Duodenal mucosa (tissue), 2 donors: ENCODE results near the gene SMAD9.
"Not testable (repeated sequence)": the region's sequence is repeated elsewhere in the genome, so short reads cannot be mapped to it uniquely, and the experiment has no call there.

Source experiments
- H3K27ac ChIP-seq: one replicate; pipeline ENCODE4 v1.7.0; 2013; ENCODE audit warnings: low read depth, low read length
- H3K27me3 ChIP-seq, 2 donors: one replicate each; pipeline ENCODE4 v1.7.0; 2013; ENCODE audit warnings: low read length in 2 of 2, control low read depth in 1 of 2; ENCODE audit not compliant: insufficient read depth in 2 of 2, control insufficient read depth in 1 of 2
- H3K36me3 ChIP-seq, 2 donors: one replicate each; pipeline ENCODE4 v1.7.0; 2013; ENCODE audit warnings: low read length in 2 of 2, control low read depth in 1 of 2; ENCODE audit not compliant: insufficient read depth in 2 of 2, control insufficient read depth in 1 of 2
- H3K4me1 ChIP-seq, 2 donors: one replicate each; pipeline ENCODE4 v1.7.0; 2013; ENCODE audit warnings: low read length in 2 of 2, control low read depth in 1 of 2; ENCODE audit not compliant: insufficient read depth in 2 of 2, control insufficient read depth in 1 of 2
- H3K4me3 ChIP-seq, 2 donors: one replicate each; pipeline ENCODE4 v1.7.0; 2013; ENCODE audit warnings: low read length in 2 of 2, low read depth in 1 of 2
- H3K9ac ChIP-seq, 2 donors: one replicate each; pipeline ENCODE4 v1.7.0; 2013; ENCODE audit warnings: low read length in 2 of 2, low read depth in 1 of 2
- H3K9me3 ChIP-seq, 2 donors: one replicate each; pipeline ENCODE4 v1.7.0; 2013; ENCODE audit warnings: low read length in 2 of 2, control low read depth in 1 of 2; ENCODE audit not compliant: control insufficient read depth in 1 of 2

SMAD9 gene

GRCh38 chr13:36887758-36888521 lies 32.1 kb downstream of the SMAD9 start:
- Histone ChIP-seq H3K4me1 (no peaks in the 10 kb centered on the region), H3K4me3 (peak overlapping the region in 1 of 2 donors; percentile 4), H3K27me3 (no peaks in the 10 kb centered on the region), H3K9me3 (no peaks in the 10 kb centered on the region), H3K9ac (no peak overlapping the region), H3K27ac (no peak overlapping the region), H3K36me3 (no peaks in the 10 kb centered on the region)

DNA sequence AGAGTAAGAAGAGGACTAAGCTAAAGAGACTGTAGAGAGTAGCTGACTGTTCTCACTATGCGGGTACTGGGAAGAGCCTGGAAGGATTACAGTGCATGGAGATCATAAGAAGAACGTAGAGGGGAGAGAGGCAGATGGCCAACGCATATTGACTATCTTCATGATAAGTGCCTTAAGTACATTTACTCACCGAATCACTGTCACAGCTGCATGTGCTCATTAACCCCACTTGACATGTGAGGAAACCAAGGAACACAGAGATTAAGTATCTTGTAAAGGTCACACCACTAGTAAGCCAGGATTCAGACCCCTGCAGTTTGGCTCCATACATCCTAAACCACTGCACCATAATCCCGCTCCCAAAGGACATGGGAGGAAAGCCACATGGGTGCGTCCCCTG lies 34.1 kb downstream of the SMAD9 start:
- Histone ChIP-seq H3K4me1 (no peaks in the 10 kb centered on the region), H3K4me3 (no peak overlapping the region), H3K9ac (no peak overlapping the region), H3K27me3 (no peaks in the 10 kb centered on the region), H3K27ac (no peak overlapping the region), H3K36me3 (no peaks in the 10 kb centered on the region), H3K9me3 (no peaks in the 10 kb centered on the region)

DNA sequence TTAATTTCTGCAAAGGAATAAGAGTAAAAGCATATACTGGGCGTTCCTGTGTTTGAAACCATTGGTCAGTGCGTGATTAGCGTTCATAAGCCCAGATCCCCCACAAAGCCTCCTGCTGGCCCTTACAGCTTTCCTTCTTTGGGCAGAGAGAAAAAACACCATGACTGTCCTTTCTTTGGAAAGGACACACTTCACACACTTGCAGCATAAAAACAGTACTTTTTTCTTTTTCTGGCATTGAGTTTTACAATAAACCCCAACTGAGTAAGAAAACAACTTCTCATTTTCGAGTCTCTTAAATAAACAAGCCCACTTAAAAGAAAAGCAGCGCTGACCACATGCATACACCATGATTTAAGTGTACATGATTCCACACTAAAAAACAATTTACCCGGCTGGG lies 35.8 kb downstream of the SMAD9 start:
- Histone ChIP-seq H3K27me3 (no peaks in the 10 kb centered on the region), H3K36me3 (no peaks in the 10 kb centered on the region), H3K27ac (no peak overlapping the region), H3K9ac (no peak overlapping the region), H3K4me1 (no peaks in the 10 kb centered on the region), H3K4me3 (no peak overlapping the region), H3K9me3 (no peaks in the 10 kb centered on the region)

GRCh38 chr13:36883824-36884223 lies 36.2 kb downstream of the SMAD9 start:
- no peaks in the 10 kb centered on the region for H3K9me3 ChIP-seq
- H3K27me3 ChIP-seq: no peaks in the 10 kb centered on the region
- H3K4me3 ChIP-seq: no peak overlapping the region
- H3K9ac ChIP-seq: no peak overlapping the region
- no peaks in the 10 kb centered on the region for H3K36me3 ChIP-seq
- H3K27ac ChIP-seq: no peak overlapping the region
- no peaks in the 10 kb centered on the region for H3K4me1 ChIP-seq

GRCh38 chr13:36883392-36883791 lies 36.6 kb downstream of the SMAD9 start:
- H3K9me3 ChIP-seq, H3K36me3 ChIP-seq, H3K27ac ChIP-seq, H3K27me3 ChIP-seq, H3K4me3 ChIP-seq, H3K9ac ChIP-seq, H3K4me1 ChIP-seq: not testable (repeated sequence)

DNA sequence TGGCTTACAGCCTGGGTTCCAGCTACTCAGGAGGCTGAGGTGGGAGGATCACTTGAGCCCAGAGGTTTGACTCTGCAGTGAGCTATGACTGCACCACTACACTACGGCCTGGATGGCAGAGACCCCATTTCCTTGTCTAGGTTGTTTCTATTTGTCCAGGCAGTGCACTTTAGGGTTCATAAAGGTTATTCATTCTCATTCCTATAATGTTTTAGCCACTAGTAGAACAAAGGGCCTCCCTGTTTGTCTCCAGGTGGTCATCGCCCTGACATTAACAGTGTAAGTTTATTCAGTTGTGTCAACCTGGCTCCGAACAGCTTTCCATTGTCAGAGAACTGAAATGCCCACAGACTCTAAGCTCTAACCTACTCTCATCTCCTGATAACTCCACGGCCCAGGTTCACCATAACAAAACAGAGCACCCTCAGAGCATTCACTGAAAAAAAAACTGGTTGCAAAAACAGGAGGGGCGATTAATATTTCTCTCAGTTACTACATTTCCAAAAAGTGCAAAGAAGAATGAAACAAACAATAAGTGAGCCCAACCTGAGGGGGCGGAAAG lies 37.1 kb downstream of the SMAD9 start:
- Histone ChIP-seq H3K27ac (no peak overlapping the region), H3K4me3 (no peak overlapping the region), H3K9me3 (no peaks in the 10 kb centered on the region), H3K4me1 (no peaks in the 10 kb centered on the region), H3K27me3 (no peaks in the 10 kb centered on the region), H3K9ac (no peak overlapping the region), H3K36me3 (no peaks in the 10 kb centered on the region)

DNA sequence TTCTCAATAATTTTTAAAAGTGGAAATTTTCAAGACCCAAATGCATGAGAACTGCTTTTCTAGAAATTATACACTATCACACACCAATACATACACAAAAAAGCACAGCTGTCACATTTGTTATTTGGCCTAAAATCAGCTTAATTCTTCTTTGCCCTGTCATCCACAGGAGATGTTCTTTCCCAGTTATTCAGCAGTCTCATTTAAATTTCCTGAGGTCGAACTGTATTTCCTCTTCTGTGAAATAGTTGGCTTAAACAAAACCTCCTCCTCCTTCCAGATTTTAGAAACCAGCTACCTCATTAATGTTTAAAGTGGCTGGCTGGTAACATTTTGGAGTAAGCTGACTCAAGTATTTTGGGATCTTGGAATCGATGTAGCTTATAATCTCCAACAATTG lies 39.1 kb downstream of the SMAD9 start:
- Histone ChIP-seq H3K36me3 (no peaks in the 10 kb centered on the region), H3K27me3 (no peaks in the 10 kb centered on the region), H3K9ac (no peak overlapping the region), H3K4me1 (no peaks in the 10 kb centered on the region), H3K27ac (no peak overlapping the region), H3K9me3 (no peaks in the 10 kb centered on the region), H3K4me3 (no peak overlapping the region)

- no peak overlapping the region for H3K9ac ChIP-seq
- no peaks in the 10 kb centered on the region for H3K9me3 ChIP-seq
- H3K27ac ChIP-seq: no peak overlapping the region
- no peak overlapping the region for H3K4me3 ChIP-seq
- no peaks in the 10 kb centered on the region for H3K36me3 ChIP-seq
- no peaks in the 10 kb centered on the region for H3K4me1 ChIP-seq
- no peaks in the 10 kb centered on the region for H3K27me3 ChIP-seq
Measured at GRCh38 chr13:36879218-36879938, 40.7 kb downstream of the SMAD9 start.

DNA sequence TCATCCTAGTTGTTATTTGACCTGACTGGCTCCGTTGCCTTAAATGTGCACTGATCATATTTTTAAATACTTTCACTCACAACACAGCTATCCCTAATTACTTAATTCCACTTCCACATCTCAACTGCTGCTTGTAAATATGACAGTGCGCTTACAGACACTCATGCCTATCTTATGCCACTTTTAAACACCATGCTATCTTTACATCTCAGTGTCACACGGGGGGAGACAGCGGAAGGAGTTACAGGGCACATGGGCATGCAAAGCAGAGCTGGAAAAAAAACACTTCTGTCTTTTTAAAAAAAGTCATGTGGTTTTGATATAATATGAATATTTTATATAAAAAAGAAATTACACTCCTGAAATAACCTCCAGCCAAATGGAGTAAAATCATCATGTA lies 44.1 kb downstream of the SMAD9 start:
- Histone ChIP-seq H3K4me3 (no peak overlapping the region), H3K36me3 (no peaks in the 10 kb centered on the region), H3K4me1 (no peaks in the 10 kb centered on the region), H3K9me3 (no peaks in the 10 kb centered on the region), H3K9ac (no peak overlapping the region), H3K27ac (no peak overlapping the region), H3K27me3 (no peaks in the 10 kb centered on the region)

- no peak overlapping the region for H3K27ac ChIP-seq
- H3K27me3 ChIP-seq: no peaks in the 10 kb centered on the region
- H3K9me3 ChIP-seq: no peaks in the 10 kb centered on the region
- H3K9ac ChIP-seq: no peak overlapping the region
- H3K4me3 ChIP-seq: no peak overlapping the region
- no peaks in the 10 kb centered on the region for H3K4me1 ChIP-seq
- H3K36me3 ChIP-seq: no peaks in the 10 kb centered on the region
Measured at GRCh38 chr13:36875431-36875830, 44.6 kb downstream of the SMAD9 start.
